ENCODE measurements around the gene ZBTB16. TPM values are rescaled to one million over a fixed set of nuclear protein-coding genes. Genes with fewer than 3 reads are reported as not detected.

Gene ZBTB16
- total and polyA plus RNA-seq, 2 of the 13 experiments (the other 11 are each of a cell fraction or from before 2014, with no cell fraction given) = not detected

- no peaks in the 10 kb centered on the region for H3K36me3 ChIP-seq (replicated peaks in 1 of 2; ENCODE audit: control insufficient read depth in 1 of 2, insufficient read depth in 2 of 2, low read length in 2 of 2)
- ATAC-seq (no peak), DNase-seq (ENCODE audit: low spot score) (no peak), FAIRE-seq (no peak)
- no peaks in the 10 kb centered on the region for H3K9me3 ChIP-seq (ENCODE audit: low read length)
- no peak overlapping the region for H3K9ac ChIP-seq (ENCODE audit: insufficient read depth, low read depth, low read length)
- no peaks in the 10 kb centered on the region for H3K4me1 ChIP-seq (ENCODE audit: insufficient read depth, low read length)
- H4K20me1 ChIP-seq (ENCODE audit: insufficient read depth, low read length) = no peaks in the 10 kb centered on the region
- in situ Hi-C loops (cut with HindIII; ENCODE audit: extremely low pct_ligation_motif_present, low pct_unique_long_range_greater_than_20kb) = no loop called here
- CTCF ChIA-PET (ENCODE audit: low intra/inter-chr PET ratio, low total read pairs) = no interaction called here
- no peak overlapping the region for H2AFZ ChIP-seq (ENCODE audit: low read length)
- no peak overlapping the region for H3K4me3 ChIP-seq (replicated peaks in 1 of 3; ENCODE audit: insufficient read depth in 1 of 3, low read depth in 2 of 3, low read length in 3 of 3)
- POLR2A ChIA-PET = no interaction called here
- H3K79me2 ChIP-seq (ENCODE audit: insufficient read depth, low read length) = no peaks in the 10 kb centered on the region
- TF ChIP-seq CBX2 (IDR thresholded peaks at IDR 0.05; ENCODE audit: low read depth, low read length) (no peak), CBX2 (CRISPR knock-in tag; IDR thresholded peaks at IDR 0.05; ENCODE audit: low read depth) (no peak), MEF2D (CRISPR knock-in tag; IDR thresholded peaks at IDR 0.05) (no peak), ZBTB21 (CRISPR knock-in tag; IDR thresholded peaks at IDR 0.05) (no peak), ZNF546 (CRISPR knock-in tag; conservative IDR thresholded peaks at IDR 0.05) (no peak), HDAC2 (CRISPR knock-in tag; IDR thresholded peaks at IDR 0.05) (no peak), ZNF503 (CRISPR knock-in tag; IDR thresholded peaks at IDR 0.05) (no peak), EEA1 (CRISPR knock-in tag; IDR thresholded peaks at IDR 0.05; ENCODE audit: borderline replicate concordance) (no peak), SMARCE1 (IDR thresholded peaks at IDR 0.05; ENCODE audit: borderline replicate concordance) (no peak), ZNF678 (CRISPR knock-in tag; IDR thresholded peaks at IDR 0.05) (no peak)
- TF ChIP-seq, protein P1, sequence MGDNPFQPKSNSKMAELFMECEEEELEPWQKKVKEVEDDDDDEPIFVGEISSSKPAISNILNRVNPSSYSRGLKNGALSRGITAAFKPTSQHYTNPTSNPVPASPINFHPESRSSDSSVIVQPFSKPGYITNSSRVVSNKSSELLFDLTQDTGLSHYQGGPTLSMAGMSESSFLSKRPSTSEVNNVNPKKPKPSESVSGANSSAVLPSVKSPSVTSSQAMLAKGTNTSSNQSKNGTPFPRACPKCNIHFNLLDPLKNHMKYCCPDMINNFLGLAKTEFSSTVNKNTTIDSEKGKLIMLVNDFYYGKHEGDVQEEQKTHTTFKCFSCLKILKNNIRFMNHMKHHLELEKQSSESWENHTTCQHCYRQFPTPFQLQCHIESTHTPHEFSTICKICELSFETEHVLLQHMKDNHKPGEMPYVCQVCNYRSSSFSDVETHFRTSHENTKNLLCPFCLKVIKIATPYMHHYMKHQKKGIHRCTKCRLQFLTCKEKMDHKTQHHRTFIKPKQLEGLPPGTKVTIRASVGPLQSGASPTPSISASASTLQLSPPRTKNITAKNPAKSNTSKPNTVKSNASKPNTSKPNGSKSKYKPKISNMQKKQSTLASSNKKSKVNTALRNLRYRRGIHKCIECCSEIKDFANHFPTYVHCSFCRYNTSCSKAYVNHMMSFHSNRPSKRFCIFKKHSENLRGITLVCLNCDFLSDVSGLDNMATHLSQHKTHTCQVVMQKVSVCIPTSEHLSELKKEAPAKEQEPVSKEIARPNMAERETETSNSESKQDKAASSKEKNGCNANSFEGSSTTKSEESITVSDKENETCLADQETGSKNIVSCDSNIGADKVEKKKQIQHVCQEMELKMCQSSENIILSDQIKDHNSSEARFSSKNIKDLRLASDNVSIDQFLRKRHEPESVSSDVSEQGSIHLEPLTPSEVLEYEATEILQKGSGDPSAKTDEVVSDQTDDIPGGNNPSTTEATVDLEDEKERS (CRISPR knock-in tag; IDR thresholded peaks at IDR 0.05) = no peak
- TF ChIP-seq, protein P2, sequence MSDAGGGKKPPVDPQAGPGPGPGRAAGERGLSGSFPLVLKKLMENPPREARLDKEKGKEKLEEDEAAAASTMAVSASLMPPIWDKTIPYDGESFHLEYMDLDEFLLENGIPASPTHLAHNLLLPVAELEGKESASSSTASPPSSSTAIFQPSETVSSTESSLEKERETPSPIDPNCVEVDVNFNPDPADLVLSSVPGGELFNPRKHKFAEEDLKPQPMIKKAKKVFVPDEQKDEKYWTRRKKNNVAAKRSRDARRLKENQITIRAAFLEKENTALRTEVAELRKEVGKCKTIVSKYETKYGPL (CRISPR knock-in tag; IDR thresholded peaks at IDR 0.05) = no peak
- TF ChIP-seq, protein P3, sequence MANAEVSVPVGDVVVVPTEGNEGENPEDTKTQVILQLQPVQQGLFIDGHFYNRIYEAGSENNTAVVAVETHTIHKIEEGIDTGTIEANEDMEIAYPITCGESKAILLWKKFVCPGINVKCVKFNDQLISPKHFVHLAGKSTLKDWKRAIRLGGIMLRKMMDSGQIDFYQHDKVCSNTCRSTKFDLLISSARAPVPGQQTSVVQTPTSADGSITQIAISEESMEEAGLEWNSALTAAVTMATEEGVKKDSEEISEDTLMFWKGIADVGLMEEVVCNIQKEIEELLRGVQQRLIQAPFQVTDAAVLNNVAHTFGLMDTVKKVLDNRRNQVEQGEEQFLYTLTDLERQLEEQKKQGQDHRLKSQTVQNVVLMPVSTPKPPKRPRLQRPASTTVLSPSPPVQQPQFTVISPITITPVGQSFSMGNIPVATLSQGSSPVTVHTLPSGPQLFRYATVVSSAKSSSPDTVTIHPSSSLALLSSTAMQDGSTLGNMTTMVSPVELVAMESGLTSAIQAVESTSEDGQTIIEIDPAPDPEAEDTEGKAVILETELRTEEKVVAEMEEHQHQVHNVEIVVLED (CRISPR knock-in tag; IDR thresholded peaks at IDR 0.05; ENCODE audit: borderline replicate concordance) = no peak
- TF ChIP-seq, protein P4, sequence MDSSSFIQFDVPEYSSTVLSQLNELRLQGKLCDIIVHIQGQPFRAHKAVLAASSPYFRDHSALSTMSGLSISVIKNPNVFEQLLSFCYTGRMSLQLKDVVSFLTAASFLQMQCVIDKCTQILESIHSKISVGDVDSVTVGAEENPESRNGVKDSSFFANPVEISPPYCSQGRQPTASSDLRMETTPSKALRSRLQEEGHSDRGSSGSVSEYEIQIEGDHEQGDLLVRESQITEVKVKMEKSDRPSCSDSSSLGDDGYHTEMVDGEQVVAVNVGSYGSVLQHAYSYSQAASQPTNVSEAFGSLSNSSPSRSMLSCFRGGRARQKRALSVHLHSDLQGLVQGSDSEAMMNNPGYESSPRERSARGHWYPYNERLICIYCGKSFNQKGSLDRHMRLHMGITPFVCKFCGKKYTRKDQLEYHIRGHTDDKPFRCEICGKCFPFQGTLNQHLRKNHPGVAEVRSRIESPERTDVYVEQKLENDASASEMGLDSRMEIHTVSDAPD (CRISPR knock-in tag; IDR thresholded peaks at IDR 0.05) = no peak
- intact Hi-C loops (cut with micrococcal nuclease; ENCODE audit: unreplicated experiment) = no loop called here
- BruUV-seq (replicated peaks) = no TSS peak
- no peak overlapping the region for H3K4me2 ChIP-seq (ENCODE audit: low read depth, low read length)
- 0 out of 5 replicates have a peak, but pooled peaks cover 0 to 4% of the 10 kb centered on the region in 2 experiments for H3K27me3 ChIP-seq (ENCODE audit: control insufficient read depth in 1 of 2, insufficient read depth in 2 of 2, low read length in 2 of 2)
- 7% methylated on average over 3 of the region's 4 CpGs for WGBS (ENCODE audit: low lambda C conversion rate)
- H3K27ac ChIP-seq (ENCODE audit: extremely low read length, insufficient read depth, low read length) = no peak overlapping the region
These were observed 131.1 kb downstream of the ZBTB16 start for GRCh38 chr11:114190630-114191029.

All from HepG2 (cell line).